Central memory CD4-positive, alpha-beta T cell (primary cell): ENCODE data around the gene GARS1.
"Not testable (repeated sequence)": the region's sequence is repeated elsewhere in the genome, so short reads cannot be mapped to it uniquely, and the experiment has no call there.

Source experiments
- DNase-seq: peaks from one replicate; pipeline ENCODE4 v3.0.0; 2022

Gene GARS1

DNA sequence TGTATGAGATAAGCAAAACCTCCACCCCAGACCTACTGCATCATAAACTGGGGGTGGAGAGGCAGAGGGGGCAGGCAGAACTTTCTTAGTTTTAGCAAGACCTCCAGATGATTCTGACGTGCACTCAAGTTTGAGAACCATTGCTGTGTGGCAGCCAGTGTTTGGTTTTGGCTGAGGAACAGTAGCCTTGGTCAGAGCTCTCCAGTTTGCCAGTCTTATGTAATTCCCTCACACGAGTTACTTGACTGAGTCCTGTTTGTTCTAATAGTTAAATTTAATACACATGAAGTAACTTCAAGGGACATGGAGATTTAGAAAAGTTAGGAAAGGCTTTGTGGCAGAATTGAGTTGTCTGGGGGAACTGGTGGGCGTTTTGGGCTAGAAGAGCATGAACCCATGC is 38.5 kb downstream of the GARS1 start:
- DNase-seq: no peak

DNA sequence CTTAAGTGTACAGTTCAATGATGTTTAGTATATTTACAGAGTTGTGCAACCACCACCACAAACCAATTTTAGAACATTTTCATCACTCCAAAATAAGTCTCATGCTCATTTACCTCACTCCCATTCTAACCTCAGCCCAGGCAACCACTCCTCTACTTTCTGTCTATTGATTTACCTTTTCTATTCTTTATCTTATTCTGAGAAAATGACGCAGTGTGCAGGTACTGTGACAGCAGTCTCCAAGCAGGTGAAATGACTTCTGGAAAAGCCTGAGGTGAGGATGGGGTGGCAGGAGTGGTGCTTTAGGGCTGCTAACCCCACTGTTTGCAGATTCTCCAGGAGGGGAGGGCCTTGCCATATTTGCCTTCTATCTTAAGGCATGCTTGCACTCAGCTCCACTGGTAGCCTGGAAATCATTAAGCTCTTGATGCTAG is 39.5 kb downstream of the GARS1 start:
- DNase-seq: no peak

DNA sequence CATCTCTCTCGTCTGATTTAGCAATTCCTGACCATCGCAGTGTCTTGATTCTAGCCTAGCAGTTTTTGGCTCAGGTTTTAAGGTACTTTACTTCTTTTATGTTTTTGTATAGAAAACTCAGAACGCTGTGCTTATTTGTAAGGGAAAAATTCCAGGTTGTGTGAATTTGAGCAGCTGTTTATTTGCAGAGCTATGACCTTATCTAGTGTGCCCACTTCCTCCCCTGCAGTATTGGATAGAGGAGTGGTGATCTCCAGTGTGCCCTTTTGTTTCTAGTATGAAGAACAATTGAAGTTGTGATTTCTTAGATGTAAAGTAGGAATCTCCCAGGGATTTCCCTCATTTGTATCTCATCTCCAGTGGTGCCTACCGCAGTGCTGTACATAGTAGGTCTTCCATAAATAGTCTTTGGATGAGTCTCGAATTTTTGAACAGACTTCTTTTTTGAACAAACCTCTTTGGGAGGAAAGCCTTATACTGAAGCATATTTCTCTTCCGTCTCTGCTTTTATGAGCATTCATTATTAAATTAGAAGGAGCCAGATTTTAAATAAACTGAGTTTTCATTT is 40.0 kb downstream of the GARS1 start:
- no peak for DNase-seq

DNA sequence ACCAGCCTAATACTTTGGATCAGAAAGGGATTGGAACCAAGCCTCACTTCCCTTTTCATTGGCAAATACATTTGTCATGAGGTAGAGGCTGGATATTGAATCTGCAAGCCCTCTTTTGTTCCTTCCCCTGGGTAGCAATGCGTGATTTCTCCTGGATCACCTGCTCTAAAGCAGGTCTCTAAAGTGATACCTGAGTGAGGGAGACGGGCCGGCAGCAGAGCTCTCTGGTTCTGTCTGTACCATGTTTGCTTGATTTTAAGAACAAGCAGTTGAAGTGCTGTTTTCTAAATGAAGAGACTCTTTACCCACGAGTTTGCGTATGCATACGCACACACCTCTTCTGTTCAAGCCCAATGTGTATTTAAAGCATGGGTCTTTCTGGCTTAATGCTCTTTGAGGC is 41.1 kb downstream of the GARS1 start:
- no peak for DNase-seq

DNA sequence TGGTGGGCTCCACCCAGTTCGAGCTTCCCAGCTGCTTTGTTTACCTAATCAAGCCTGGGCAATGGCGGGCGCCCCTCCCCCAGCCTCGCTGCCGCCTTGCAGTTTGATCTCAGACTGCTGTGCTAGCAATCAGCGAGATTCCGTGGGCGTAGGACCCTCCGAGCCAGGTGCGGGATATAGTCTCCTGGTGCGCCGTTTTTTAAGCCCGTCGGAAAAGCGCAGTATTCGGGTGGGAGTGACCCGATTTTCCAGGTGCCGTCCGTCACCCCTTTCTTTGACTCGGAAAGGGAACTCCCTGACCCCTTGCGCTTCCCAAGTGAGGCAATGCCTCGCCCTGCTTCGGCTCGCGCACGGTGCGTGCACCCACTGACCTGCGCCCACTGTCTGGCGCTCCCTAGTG is 47.6 kb downstream of the GARS1 start:
- not testable (repeated sequence) for DNase-seq

DNA sequence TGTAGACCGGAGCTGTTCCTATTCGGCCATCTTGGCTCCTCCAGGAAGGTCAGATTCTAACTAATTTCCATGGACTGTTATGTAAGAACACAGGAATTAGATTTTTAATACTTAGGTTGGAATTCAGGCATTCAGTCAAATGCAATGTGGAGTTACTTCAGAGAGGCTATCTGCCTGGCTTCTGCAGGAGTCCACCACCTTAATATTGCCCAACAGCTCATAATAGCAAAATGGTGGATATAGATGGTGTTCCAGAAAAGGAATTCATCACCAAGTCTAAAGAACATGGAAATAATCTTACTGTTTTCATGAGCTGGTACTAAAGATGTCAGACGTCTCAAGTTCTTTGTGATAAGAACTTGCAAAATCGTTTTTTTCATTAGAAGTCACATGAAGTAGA is 48.1 kb downstream of the GARS1 start:
- no peak for DNase-seq

DNA sequence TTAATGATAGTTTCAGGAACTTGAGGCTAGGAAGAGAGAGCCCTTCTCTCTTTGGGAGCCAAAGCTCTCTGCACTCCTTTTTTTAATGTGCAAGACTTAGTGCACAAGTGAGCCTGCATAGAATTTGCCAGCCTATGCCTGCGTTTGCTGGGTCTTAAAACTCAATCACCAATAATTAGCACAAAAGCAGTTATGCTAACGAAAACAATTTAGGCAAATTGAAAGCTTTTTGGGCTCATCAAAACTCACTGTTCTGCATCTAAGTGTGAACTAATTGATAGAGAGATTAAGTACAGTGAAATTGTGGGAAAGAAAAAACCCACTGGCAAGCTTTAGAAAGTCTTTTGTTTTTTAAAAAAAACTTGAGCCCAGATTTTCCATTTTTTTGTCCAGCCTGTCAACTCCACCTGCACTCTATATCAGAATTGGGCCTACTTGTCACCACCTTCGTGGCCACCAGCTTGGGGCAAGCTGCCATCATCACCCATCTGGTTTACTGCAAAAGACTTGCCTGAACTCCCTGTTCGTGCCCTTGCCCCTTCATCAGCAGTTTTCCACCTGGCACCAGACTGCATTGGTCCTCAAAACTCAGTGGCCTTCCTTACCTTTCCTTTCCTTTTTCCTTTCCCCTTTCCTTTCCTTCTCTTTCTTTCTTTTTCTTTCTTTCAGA is 49.7 kb downstream of the GARS1 start:
- DNase-seq: no peak

DNA sequence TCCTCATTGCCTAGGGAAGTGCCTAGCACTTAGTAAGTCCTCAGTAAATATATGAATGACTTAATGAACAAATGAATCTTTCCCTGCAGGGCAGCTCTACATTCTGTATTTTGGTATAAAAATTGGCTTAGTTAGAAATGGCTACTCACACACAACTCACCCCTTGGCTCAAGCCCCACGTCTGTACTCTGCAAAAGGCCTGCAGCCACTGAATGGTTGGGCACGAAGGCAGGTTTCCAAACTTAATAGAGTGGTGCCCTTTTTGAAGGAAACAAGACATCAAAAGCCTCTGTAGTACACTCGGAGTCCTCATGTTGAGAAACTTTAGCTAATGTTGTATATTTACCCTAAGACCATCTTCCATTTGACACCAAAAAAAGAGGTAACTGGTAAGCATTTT is 51.0 kb downstream of the GARS1 start:
- no peak for DNase-seq

DNA sequence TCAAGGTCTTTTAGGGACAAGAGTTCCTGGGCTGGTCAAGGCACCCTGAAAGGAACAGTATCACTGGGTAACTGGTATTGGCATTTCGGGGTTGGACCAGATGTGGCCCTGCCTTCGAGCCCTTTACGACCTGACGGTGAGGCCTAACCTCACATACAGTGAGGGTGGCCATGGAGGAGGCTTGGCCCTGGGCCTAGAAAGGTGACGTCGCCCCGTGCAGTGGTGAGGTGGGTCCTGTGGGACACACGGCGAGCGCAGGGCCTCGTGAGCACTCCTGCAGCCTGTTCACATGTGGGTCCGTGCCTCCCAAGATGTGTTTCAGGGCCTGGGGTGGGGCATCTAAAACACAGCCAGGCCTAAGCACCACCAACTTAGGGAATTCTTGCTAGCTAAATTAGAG is 51.5 kb downstream of the GARS1 start:
- DNase-seq: no peak

DNA sequence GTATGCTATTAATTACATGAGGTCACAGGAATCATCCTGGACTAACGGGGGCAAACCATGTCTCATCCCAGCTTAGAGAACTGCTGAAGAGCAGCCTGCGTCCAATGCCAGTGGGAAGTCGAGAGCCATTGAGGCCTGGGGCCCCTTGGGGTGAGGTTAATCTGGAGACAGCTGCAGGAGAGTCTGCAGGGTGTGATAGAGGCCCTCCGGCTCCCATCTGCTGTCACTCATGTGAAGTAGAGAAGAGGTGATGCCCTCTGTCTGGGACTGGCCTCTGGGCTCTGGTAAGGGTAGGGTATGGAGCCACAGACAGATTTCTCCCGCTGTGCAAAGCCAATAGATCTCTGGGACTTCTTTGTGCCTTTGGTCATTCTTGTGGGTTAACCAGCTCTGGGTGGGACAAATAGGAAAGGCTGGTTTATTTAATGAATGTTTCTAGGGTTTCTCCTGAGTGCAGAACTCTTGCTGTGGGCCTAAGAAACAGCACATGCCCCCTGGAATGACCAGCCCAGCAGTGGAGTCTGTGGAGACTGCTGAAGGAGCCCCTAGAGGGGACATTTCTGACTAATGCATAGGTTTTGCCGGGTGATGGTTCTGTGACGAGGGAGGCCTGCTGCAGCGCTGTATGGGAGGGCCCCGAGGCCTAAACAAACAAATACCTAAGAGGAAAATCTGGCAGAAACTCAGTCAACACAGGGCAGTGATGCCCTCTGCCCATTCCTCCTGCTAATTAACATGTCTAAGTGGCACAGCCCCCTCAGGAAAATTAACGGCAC is 53.1 kb downstream of the GARS1 start:
- no peak for DNase-seq

DNA sequence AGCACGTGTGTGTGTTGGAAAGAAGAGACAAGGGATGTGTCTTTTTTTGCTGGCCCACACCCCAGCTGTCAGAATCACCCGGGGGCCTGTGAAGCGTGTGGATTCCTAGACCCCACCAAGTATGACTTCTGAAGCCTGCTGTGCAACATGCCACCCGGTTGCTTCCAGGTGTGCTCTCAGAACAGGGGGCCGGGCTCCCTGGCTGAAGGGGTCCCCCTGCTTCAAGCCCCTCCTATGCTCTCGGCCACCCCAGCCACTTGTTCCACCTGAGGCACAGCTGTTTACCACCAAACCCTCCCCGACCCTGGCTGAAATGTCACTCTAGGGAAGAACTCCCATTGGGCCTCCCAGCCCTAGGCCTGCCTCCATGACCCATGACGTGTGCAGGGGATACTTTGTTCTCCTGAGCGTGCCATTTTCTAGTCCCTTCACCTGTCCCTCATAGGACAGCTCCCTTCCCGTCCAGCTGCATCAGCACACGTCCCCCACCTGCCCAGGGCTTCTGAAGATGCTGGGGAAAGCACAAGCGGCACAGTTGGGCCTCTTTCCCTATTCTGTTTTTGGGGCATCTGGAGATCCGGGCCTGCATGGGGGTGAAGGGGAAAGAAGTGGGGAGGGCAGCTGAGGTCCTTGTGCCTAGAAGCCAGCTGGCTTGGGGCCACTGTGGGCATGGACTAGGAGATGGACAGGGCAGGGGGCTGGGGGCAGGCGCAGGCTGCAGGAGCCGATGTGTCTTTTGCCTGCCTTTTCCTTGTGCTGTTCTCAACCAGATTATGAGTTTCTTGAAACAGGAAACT is 54.3 kb downstream of the GARS1 start:
- DNase-seq: no peak

DNA sequence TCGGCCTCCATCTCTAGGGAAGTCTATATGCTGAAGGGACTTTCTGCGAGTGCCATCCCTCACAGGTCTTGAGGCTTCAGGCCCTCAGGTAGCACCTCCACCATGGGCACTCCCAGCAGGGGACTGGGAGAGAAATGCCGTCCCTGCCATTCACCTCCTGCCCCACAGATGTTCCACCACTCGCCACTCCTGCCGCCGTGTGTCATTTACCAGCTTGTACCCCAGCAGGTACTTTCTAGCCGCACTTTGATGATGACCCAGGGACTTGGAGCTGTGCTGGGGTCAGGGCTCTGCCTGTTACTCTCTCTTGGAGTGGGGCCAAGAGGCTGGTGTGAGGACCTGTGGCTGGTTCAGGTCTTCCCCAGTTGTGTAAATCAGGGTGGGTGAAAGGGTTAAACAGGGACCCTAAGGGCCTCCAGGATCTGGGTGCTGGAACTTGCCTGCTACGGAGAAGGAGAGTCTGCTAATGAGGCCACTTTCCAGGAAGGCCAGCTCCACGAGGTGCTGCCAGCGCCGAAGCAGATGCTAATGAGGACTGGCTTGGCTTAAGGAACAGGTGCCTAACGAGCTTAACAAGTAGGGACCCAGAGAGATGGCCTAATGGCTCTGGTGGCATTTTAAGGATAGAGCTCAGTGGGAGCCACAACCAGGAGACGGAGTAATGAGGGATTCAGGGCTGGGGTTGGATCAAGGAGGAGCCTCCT is 55.2 kb downstream of the GARS1 start:
- DNase-seq: no peak

DNA sequence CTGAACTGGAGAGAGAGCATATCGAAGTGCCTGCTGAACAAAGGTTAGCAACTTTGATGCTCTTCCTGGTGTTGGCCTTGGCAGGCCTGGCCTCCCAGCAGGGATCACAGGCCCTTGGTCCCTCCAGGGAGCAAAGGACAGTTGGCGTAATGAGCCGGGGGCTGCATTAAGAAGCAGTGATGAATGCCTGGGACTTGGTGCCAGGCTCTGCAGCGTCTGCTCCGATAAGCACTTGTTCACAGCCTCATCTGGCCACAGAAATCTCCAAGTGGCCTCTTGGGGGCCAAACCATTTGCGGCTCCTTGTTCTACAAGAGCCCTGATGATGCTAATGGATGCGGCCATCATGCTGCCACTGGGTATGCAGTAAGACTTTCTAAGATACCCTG is 55.7 kb downstream of the GARS1 start:
- DNase-seq: no peak

DNA sequence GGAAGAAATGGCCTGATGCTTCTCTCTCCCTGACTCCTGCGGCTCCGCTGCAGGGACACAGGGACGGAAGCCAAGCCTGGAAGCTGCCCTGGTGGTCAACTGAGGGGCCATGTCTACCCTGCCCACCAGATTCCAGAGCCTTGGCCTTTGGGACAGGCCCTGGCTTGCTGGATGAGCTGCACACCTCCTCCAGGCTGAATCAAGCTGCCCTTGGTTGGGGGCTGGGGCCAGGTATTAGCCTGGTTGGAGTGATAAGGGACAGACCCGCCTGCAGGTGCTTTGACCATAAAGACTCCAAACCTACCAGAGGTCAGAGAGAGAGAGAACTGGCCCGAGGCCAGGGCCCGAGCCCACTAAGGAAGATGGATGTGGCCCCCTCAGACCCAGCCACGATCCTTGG is 57.5 kb downstream of the GARS1 start:
- no peak for DNase-seq

DNA sequence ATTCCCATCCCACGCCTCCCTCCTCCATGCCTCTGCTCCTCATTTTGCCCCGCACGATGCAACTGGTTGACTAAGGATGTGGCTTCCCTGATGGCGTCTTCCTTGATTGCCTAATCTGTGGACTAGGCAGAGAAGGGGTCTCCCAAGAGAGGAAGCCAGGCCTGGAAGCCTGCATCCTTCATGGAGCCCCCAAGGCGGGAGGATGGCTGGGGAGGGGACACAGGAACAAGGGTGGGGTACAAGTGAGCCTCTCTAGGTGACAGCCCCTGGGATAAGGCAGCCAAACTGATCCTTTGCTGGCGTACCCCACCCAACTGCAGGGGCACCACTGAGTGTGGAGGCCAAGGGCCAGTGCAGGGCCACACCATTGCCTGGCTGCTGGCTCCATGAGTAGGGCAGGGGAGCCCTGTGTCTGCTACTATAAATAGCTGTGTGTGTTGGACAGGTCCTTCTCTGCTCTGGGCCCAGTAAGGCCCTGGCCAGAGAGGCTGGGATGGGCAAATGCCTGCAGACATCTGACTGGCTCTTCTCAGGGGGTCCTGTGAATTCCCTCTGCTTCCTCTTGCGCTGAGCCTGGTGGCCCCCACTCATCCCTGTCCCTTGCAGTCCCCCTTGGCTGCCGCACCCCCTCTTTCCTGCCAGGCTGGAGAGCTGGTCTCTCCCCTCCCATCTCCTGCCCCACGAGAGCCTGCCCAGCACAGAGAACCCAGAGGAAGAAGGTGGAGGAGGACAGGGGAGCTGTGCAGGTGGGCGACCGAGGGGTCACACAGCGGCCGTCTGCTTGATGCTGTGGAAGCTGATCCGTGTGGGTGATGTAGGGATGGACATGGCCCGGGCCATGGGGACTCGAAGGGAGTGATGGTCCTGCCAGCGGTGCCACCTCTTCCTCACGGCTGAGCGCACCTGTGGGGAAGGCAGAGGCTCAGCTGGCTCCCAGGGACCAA is 58.3 kb downstream of the GARS1 start:
- DNase-seq: no peak

DNA sequence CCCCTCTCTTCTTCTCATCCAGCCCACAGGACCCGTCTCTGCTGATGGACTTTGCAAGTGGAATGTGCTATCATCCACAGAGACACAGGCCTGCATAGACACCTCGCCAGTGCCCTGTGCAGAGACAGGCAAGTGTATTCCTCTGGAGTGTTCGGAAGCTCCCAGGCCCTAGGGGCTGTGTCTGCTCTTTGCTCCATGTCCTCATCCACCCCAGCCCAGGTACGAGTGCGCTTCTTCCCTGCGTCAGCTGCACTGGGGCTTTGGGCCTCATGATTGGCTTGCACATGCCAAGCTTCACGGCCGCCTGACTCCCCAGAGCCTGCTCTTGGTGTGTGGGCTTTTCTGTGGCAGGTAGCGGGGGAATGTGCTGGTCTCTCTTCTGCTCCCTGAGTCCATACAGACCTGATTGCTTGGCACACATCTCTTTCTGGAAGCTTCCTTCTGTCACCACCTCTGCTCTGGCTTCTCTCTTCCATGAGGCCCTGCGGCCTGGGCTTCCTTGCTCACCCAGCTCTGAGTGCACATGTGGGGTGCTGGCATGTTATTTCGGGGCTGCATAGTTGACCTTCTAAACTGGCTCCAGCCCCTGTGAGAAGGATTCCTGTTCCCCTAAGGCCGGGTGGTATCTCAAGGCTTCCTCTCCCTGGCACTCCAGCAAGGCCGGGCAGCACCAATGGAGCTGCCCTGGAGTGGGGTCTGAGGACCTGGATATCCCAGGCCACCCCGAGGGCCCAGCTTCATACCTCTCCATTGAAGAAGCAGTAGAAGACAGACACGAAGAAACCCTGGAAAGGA is 59.8 kb downstream of the GARS1 start:
- DNase-seq: no peak

DNA sequence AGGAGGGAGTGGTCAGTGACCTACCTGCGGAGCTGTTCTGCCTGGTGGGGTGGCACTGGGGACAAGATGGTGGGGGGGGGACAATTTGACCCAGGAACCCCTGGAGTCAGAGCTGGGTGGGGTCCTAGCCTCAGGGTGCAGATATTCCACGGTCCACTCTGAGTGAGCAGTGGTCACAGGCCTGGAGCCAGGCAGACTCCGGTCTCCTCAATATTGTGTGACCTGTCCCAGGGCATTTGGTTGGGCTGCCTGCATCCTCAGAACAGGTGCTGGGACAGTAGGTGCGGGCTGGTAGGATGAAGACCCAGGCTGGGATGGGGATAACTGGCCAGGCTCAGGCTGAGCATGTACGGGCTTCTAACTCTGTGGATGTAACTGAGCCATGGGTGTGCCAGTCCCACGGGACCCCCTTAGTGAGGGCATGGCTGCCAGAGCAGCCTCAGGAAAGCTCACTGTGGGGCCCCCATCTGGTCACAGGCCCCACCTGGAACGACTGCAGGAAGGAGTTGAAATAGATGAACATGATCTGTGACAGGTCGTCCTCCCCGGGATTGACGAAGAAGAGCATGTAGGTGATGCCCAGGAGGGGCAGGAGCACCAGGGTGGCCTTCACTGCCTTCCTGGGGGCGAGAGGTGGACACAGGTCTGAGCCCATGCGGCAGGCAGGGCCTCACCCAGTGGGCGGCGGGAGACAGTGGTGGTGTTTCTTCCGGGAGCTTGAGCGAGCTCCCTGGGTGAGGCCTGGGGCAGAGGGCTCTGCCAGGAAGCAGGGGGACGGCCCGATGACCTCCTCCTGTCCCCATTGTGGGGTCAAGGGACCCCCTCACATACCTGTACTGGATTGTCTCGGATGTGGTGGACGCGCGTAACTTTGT is 60.7 kb downstream of the GARS1 start:
- no peak for DNase-seq

DNA sequence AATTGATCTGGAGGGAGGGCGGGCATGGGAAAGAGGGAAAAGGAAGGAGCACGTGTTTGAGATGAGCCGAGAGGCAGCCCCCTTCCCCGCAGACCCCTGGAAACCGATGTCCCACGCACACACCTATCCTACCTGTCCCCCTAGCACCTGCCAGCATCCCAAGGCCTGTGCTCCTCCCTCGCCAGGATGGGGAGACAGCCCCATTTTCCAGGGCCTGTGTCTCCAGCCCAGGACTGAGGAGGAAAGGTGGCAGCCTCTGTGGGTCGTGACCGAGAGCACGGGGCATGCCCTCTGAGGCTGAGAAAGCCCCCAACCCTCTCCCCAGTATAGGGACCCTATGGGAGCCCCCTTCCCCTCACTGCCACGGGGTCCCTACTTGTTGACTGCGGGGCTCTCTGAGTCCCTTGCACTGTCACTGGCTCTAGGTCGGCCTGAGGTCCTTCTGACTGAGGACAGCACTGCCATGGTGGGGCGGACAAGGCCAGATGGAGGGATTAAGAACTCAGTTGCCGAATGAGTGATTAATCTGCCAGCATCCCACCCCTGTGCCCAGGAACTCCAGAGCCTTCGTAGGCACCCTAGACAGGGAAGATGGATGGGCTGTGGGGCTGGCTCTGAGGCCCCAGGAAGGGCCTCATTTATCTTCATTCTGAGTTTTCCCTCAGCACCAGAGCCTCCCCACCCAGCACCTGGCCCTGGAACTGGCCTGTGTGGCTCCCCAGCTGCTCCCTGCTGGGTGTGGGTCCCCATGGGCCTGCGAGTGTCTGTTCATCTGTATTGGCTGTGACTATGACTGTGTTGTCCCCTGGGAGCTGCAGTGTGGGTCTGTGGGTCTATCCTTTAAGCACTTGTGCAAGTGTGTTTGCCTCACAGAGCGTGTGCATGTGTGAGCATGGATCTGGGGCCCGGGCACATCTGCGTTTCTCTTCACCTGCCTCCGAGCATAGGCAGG is 61.6 kb downstream of the GARS1 start:
- no peak for DNase-seq

DNA sequence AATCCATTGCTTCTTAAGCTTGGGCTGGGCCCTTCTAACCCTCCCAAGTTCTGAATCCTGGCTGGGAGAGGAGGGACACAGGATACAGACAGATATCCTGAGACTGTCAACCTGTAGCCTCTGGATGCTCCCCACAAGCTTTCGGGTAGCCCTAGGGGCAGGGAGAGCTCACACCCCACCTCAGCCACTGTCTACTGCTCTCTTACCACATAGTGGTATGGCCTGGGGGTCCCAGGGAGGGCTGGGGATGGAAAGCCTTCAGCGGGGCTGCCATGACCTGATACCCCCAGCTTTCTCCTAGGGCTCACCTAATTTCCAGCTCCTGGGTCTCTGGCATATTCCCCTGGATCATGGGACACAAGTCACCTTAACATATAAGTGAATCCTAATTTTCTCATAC is 62.5 kb downstream of the GARS1 start:
- no peak for DNase-seq
